ENCODE results near the gene ZNF324.
"Not testable (repeated sequence)": the region's sequence is repeated elsewhere in the genome, so short reads cannot be mapped to it uniquely, and the experiment has no call there.

Gene ZNF324

GRCh38 chr19:58466760-58467589, at the start of gene ZNF324:
Gene ZNF324 (plus strand): TSS chr19:58467080. CDS start chr19:58469186, 2,106 bp downstream.
- peak; percentile 94 to 98 for DNase-seq

- no peak for DNase-seq
Measured at GRCh38 chr19:58428617-58429016, 38.3 kb upstream of the ZNF324 start.

- DNase-seq: no peak
Measured at GRCh38 chr19:58429745-58430144, 37.1 kb upstream of the ZNF324 start.

GRCh38 chr19:58434217-58434616, 32.7 kb upstream of the ZNF324 start:
- no peak for DNase-seq

- peak; percentile 91 to 93 for DNase-seq
Measured at GRCh38 chr19:58439576-58440554, 27.0 kb upstream of the ZNF324 start, which contains the start of gene ZNF132. Gene ZNF132 (minus strand): TSS chr19:58440153. CDS start chr19:58439821, 332 bp downstream.

- no peak for DNase-seq
Measured at GRCh38 chr19:58440556-58440955, 26.3 kb upstream of the ZNF324 start.

- not testable (repeated sequence) for DNase-seq
Measured at GRCh38 chr19:58442986-58443385, 23.9 kb upstream of the ZNF324 start.

- not testable (repeated sequence) for DNase-seq
Measured at GRCh38 chr19:58448860-58449259, 18.0 kb upstream of the ZNF324 start.

GRCh38 chr19:58449980-58450379, 16.9 kb upstream of the ZNF324 start:
- DNase-seq: not testable (repeated sequence)

GRCh38 chr19:58450856-58451357, 16.0 kb upstream of the ZNF324 start:
- no peak for DNase-seq

GRCh38 chr19:58451358-58452101, 15.3 kb upstream of the ZNF324 start, which contains the start of gene ZNF324B:
Gene ZNF324B (plus strand): TSS chr19:58451622. CDS start chr19:58453702, 2,080 bp downstream.
- DNase-seq: peak; percentile 93 to 97

- no peak for DNase-seq
Measured at GRCh38 chr19:58453743-58454142, 13.1 kb upstream of the ZNF324 start.

- no peak for DNase-seq
Measured at GRCh38 chr19:58455306-58455705, 11.6 kb upstream of the ZNF324 start.

GRCh38 chr19:58456111-58456510, 10.8 kb upstream of the ZNF324 start:
- no peak for DNase-seq

- DNase-seq: no peak
Measured at GRCh38 chr19:58460039-58460438, 6.8 kb upstream of the ZNF324 start.

GRCh38 chr19:58466089-58466759, 656 bp upstream of the ZNF324 start:
- DNase-seq: no peak

GRCh38 chr19:58468216-58468839, 1.4 kb downstream of the ZNF324 start:
- no peak for DNase-seq

- no peak for DNase-seq
Measured at GRCh38 chr19:58469241-58470013, 2.5 kb downstream of the ZNF324 start.

- DNase-seq: not testable (repeated sequence)
Measured at GRCh38 chr19:58470837-58471543, 4.1 kb downstream of the ZNF324 start.

GRCh38 chr19:58471736-58472135, 4.9 kb downstream of the ZNF324 start:
- DNase-seq: no peak
